Measurements from ENCODE around the gene SREBF2.

DNA sequence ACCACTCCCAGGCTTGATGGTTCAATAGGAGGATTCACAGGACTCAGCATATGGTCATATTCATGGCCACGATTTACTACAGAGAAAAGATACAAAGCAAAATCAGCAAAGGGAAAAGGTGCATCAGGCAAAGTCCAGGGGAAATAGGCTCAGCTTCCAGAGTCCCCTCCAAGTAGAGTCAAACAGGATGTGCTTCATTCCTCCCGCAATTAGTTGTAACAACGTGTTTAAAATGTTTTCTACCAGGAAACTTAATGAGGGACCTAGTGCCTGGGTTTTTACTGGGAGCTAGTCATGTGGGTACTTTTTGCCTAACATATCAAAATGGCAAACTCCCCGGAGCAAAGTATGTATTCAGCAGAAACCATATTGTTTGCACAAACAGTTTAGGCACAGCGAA, 14.9 kb upstream of the SREBF2 start:
- no peak for TF ChIP-seq POLR2A (IDR thresholded peaks at IDR 0.05)
- TF ChIP-seq, protein P1, sequence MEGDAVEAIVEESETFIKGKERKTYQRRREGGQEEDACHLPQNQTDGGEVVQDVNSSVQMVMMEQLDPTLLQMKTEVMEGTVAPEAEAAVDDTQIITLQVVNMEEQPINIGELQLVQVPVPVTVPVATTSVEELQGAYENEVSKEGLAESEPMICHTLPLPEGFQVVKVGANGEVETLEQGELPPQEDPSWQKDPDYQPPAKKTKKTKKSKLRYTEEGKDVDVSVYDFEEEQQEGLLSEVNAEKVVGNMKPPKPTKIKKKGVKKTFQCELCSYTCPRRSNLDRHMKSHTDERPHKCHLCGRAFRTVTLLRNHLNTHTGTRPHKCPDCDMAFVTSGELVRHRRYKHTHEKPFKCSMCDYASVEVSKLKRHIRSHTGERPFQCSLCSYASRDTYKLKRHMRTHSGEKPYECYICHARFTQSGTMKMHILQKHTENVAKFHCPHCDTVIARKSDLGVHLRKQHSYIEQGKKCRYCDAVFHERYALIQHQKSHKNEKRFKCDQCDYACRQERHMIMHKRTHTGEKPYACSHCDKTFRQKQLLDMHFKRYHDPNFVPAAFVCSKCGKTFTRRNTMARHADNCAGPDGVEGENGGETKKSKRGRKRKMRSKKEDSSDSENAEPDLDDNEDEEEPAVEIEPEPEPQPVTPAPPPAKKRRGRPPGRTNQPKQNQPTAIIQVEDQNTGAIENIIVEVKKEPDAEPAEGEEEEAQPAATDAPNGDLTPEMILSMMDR (IDR thresholded peaks at IDR 0.05): no peak
